H9 (cell line): ENCODE results near the gene CREG1. TPM values are rescaled to one million over a fixed set of nuclear protein-coding genes. Genes with fewer than 3 reads are reported as not detected.

Experiments
- DNase-seq: peaks from one replicate; pipeline ENCODE4 v3.0.0-alpha.2; 2017
- H2AFZ ChIP-seq: one replicate; pipeline ENCODE4 v1.6.1; 2013; ENCODE audit warnings: mild to moderate bottlenecking, low read length, control low read depth, moderate library complexity
- H2AK5ac ChIP-seq: 2 replicates; pipeline ENCODE4 v1.6.1; 2013; ENCODE audit warnings: low read length, control low read depth, mixed read lengths; ENCODE audit not compliant: insufficient read length
- H2BK120ac ChIP-seq: one replicate; pipeline ENCODE4 v1.6.1; 2013; ENCODE audit warnings: low read depth, mild to moderate bottlenecking, low read length, control low read depth, inconsistent platforms; ENCODE audit not compliant: poor library complexity, severe bottlenecking
- H2BK12ac ChIP-seq: 2 replicates; pipeline ENCODE4 v1.6.1; 2013; ENCODE audit warnings: low read length, control low read depth, mixed read lengths, low read depth; ENCODE audit not compliant: insufficient read length
- H2BK15ac ChIP-seq: 2 replicates; pipeline ENCODE4 v1.6.1; 2013; ENCODE audit warnings: low read depth, low read length, control low read depth
- H2BK20ac ChIP-seq: one replicate; pipeline ENCODE4 v1.6.1; 2013; ENCODE audit warnings: low read depth, mild to moderate bottlenecking, low read length, control low read depth, inconsistent platforms; ENCODE audit not compliant: poor library complexity, severe bottlenecking
- H2BK5ac ChIP-seq: 2 replicates; pipeline ENCODE4 v1.6.1; 2013; ENCODE audit warnings: low read length, control low read depth, mixed read lengths; ENCODE audit not compliant: insufficient read length
- H3K14ac ChIP-seq: 2 replicates; pipeline ENCODE4 v1.6.1; 2013; ENCODE audit warnings: low read length, control low read depth; ENCODE audit not compliant: insufficient read depth
- H3K18ac ChIP-seq: 2 replicates; pipeline ENCODE4 v1.6.1; 2013; ENCODE audit warnings: low read depth, mild to moderate bottlenecking, mixed read lengths, low read length, control low read depth; ENCODE audit not compliant: insufficient read length
- H3K23ac ChIP-seq: 2 replicates; pipeline ENCODE4 v1.6.1; 2013; ENCODE audit warnings: low read length, control low read depth, mixed read lengths, low read depth; ENCODE audit not compliant: insufficient read length
- H3K23me2 ChIP-seq: 2 replicates; pipeline ENCODE4 v1.6.1; 2013; ENCODE audit warnings: low read depth, mild to moderate bottlenecking, mixed read lengths, low read length, control low read depth; ENCODE audit not compliant: insufficient read length, poor library complexity, severe bottlenecking
- H3K27ac ChIP-seq: 2 replicates; pipeline ENCODE4 v1.5.1; 2013; ENCODE audit warnings: low read length, control low read depth, mixed read lengths, low read depth; ENCODE audit not compliant: insufficient read length
- H3K27me3 ChIP-seq: 2 replicates; pipeline ENCODE4 v1.6.1; 2013; ENCODE audit warnings: low read length, control low read depth, inconsistent platforms; ENCODE audit not compliant: insufficient read depth
- H3K4ac ChIP-seq: 2 replicates; pipeline ENCODE4 v1.6.1; 2013; ENCODE audit warnings: low read depth, mild to moderate bottlenecking, control low read depth, inconsistent platforms, low read length, moderate library complexity
- H3K4me1 ChIP-seq: 2 replicates; pipeline ENCODE4 v1.6.1; 2013; ENCODE audit warnings: low read length, control low read depth, inconsistent platforms; ENCODE audit not compliant: insufficient read depth
- H3K4me2 ChIP-seq: 2 replicates; pipeline ENCODE4 v1.6.1; 2013; ENCODE audit warnings: low read length, control low read depth, mixed read lengths; ENCODE audit not compliant: insufficient read length, insufficient read depth
- H3K56ac ChIP-seq: 2 replicates; pipeline ENCODE4 v1.6.1; 2013; ENCODE audit warnings: low read depth, mild to moderate bottlenecking, mixed read lengths, low read length, control low read depth; ENCODE audit not compliant: insufficient read length
- H3K79me1 ChIP-seq: 2 replicates; pipeline ENCODE4 v1.6.1; 2013; ENCODE audit warnings: low read depth, mild to moderate bottlenecking, moderate library complexity, low read length, control low read depth, inconsistent platforms; ENCODE audit not compliant: insufficient read depth, poor library complexity, severe bottlenecking
- H3K79me2 ChIP-seq: 2 replicates; pipeline ENCODE4 v1.6.1; 2013; ENCODE audit warnings: low read length, control low read depth, inconsistent platforms; ENCODE audit not compliant: insufficient read depth
- H3K9ac ChIP-seq: 2 replicates; pipeline ENCODE4 v1.6.1; 2013; ENCODE audit warnings: low read length, control low read depth, mixed read lengths; ENCODE audit not compliant: insufficient read length; ENCODE audit errors: extremely low read depth
- H3K9me3 ChIP-seq: one replicate; pipeline ENCODE4 v1.6.1; 2013; ENCODE audit warnings: low read depth, low read length, inconsistent platforms; ENCODE audit not compliant: control insufficient read depth
- H3T11ph ChIP-seq: one replicate; pipeline ENCODE4 v1.6.1; 2013; ENCODE audit warnings: mild to moderate bottlenecking, low read length, control low read depth, inconsistent platforms
- H4K20me1 ChIP-seq: one replicate; pipeline ENCODE4 v1.6.1; 2013; ENCODE audit not compliant: control insufficient read depth, insufficient read length, insufficient read depth
- H4K5ac ChIP-seq: 2 replicates; pipeline ENCODE4 v1.6.1; 2013; ENCODE audit warnings: low read depth, mild to moderate bottlenecking, mixed read lengths, low read length, control low read depth; ENCODE audit not compliant: insufficient read length
- H4K8ac ChIP-seq: replicated peaks from 2 replicates; pipeline ENCODE4 v1.6.1; 2013; ENCODE audit warnings: low read length, control low read depth, mixed read lengths, low read depth; ENCODE audit not compliant: insufficient read length
- H4K91ac ChIP-seq: 2 replicates; pipeline ENCODE4 v1.6.1; 2013; ENCODE audit warnings: low read depth, mild to moderate bottlenecking, moderate library complexity, mixed read lengths, low read length, control low read depth; ENCODE audit not compliant: insufficient read length
- H3K27ac Mint-ChIP-seq, 3 experiments: 2 replicates in 2 of 3; 3 replicates in 1 of 3; pipeline ENCODE4 v1.8.0; 2020 to 2021; ENCODE audit warnings: mixed read lengths in 3 of 3, mild to moderate bottlenecking in 1 of 3, moderate library complexity in 1 of 3
- H3K27me3 Mint-ChIP-seq: 2 replicates; pipeline ENCODE4 v1.8.0; 2021; ENCODE audit warnings: low read depth, mild to moderate bottlenecking, moderate library complexity, mixed read lengths
- H3K36me3 Mint-ChIP-seq, 3 experiments: 2 replicates in 2 of 3; 3 replicates in 1 of 3; pipeline ENCODE4 v1.8.0; 2020 to 2021; ENCODE audit warnings: low read depth in 3 of 3, mixed read lengths in 3 of 3; ENCODE audit not compliant: insufficient read depth in 1 of 3
- H3K4me1 Mint-ChIP-seq, 2 experiments: 2 replicates each; pipeline ENCODE4 v1.8.0; 2020; ENCODE audit warnings: mixed read lengths in 2 of 2
- H3K4me3 Mint-ChIP-seq, 2 experiments: 2 replicates in 1 of 2; 3 replicates in 1 of 2; pipeline ENCODE4 v1.8.0; 2020 to 2021; ENCODE audit warnings: mild to moderate bottlenecking in 2 of 2, mixed read lengths in 2 of 2, moderate library complexity in 1 of 2
- H3K9me3 Mint-ChIP-seq, 2 experiments: 2 replicates in 1 of 2; 3 replicates in 1 of 2; pipeline ENCODE4 v1.8.0; 2020; ENCODE audit warnings: mild to moderate bottlenecking in 2 of 2, mixed read lengths in 2 of 2, moderate library complexity in 1 of 2
- WGBS: extraction: QIAGEN DNeasy Blood & Tissue Kit; methylation state at CpG from one replicate; pipeline ENCODE4 v1.1.7; 2013; ENCODE audit warnings: missing lambda C conversion rate, low lambda C conversion rate, mixed read lengths; ENCODE audit not compliant: insufficient read length; ENCODE audit errors: extremely low coverage; 5-methylcytosine and 5-hydroxymethylcytosine counted together
- total RNA-seq: library from RNA; stranded (reverse); gene quantifications from 2 replicates; pipeline ENCODE4 v1.2.1, GENCODE V29; 2021
- TF ChIP-seq, protein P1 (sequence below): fragments of 200-600 bp; sonication (generic); conservative IDR thresholded peaks from 3 replicates; pipeline ENCODE4 v1.8.0; 2021; ENCODE audit warnings: antibody characterized with exemption, mild to moderate bottlenecking

Gene CREG1
- total RNA-seq, 1 experiment from 2014 or later, result 19.8 TPM

DNA sequence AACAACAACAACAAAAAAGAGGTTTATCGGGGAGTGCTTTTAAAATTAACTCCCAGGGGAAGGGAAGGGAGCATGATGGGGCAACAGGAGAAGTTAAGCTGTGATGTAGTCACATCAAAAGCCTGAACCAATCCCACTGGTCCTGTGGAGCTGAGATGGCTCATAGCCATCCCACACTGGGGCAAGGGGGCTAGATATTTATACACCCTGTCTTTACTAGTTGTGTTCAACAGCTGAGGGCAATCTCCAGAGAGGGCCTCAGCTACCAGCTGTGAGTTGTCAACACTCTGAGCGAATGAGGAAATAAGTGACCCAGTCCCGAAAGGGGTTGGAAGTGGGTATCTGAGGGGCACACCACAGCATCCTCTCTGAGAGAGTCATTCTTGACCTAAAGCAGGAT is 31.0 kb upstream of the CREG1 start:
- peaks cover 0 to under 1% (median 0%) of the 10 kb centered on the region in 3 experiments; a peak in 1 of 7 replicates for H3K36me3 Mint-ChIP-seq
- TF ChIP-seq, protein P1, sequence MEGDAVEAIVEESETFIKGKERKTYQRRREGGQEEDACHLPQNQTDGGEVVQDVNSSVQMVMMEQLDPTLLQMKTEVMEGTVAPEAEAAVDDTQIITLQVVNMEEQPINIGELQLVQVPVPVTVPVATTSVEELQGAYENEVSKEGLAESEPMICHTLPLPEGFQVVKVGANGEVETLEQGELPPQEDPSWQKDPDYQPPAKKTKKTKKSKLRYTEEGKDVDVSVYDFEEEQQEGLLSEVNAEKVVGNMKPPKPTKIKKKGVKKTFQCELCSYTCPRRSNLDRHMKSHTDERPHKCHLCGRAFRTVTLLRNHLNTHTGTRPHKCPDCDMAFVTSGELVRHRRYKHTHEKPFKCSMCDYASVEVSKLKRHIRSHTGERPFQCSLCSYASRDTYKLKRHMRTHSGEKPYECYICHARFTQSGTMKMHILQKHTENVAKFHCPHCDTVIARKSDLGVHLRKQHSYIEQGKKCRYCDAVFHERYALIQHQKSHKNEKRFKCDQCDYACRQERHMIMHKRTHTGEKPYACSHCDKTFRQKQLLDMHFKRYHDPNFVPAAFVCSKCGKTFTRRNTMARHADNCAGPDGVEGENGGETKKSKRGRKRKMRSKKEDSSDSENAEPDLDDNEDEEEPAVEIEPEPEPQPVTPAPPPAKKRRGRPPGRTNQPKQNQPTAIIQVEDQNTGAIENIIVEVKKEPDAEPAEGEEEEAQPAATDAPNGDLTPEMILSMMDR, result no peak
- no peak for DNase-seq
- H3K23me2 ChIP-seq, result no peaks in the 10 kb centered on the region
- H2BK5ac ChIP-seq, result no peak overlapping the region
- no peak overlapping the region for H3K27ac ChIP-seq
- H2BK120ac ChIP-seq, result no peak overlapping the region
- no peak overlapping the region for H4K8ac ChIP-seq
- H2AFZ ChIP-seq, result no peak overlapping the region
- no peaks in the 10 kb centered on the region for H3K9me3 ChIP-seq
- no peak overlapping the region for H3T11ph ChIP-seq
- peaks cover 3 to 4% of the 10 kb centered on the region in 2 experiments; a peak in 3 of 5 replicates for H3K9me3 Mint-ChIP-seq
- no peak overlapping the region for H2BK12ac ChIP-seq
- H3K27me3 Mint-ChIP-seq, result peaks cover 3% of the 10 kb centered on the region; the same call in 1 of the 2 replicates
- H3K4ac ChIP-seq, result no peak overlapping the region
- H4K5ac ChIP-seq, result no peak overlapping the region
- H2BK20ac ChIP-seq, result no peak overlapping the region
- no peak overlapping the region for H3K14ac ChIP-seq
- WGBS, result no CpG with 5 or more reads among the region's 3 CpGs
- no peaks in the 10 kb centered on the region for H3K27me3 ChIP-seq
- no peak overlapping the region for H3K4me3 Mint-ChIP-seq
- no peaks in the 10 kb centered on the region for H3K79me1 ChIP-seq
- no peak overlapping the region for H3K9ac ChIP-seq
- H3K18ac ChIP-seq, result no peak overlapping the region
- H3K27ac Mint-ChIP-seq, result no peak overlapping the region
- no peak overlapping the region for H3K23ac ChIP-seq
- no peaks in the 10 kb centered on the region for H3K79me2 ChIP-seq
- no peak overlapping the region for H2AK5ac ChIP-seq
- no peak overlapping the region for H4K91ac ChIP-seq
- no peaks in the 10 kb centered on the region for H3K4me1 ChIP-seq
- H3K4me1 Mint-ChIP-seq, result no peaks in the 10 kb centered on the region
- no peak overlapping the region for H3K4me2 ChIP-seq
- H3K56ac ChIP-seq, result no peak overlapping the region
- H2BK15ac ChIP-seq, result no peak overlapping the region
- no peaks in the 10 kb centered on the region for H4K20me1 ChIP-seq
